H9 (cell line): ENCODE measurements around the gene PLXND1. TPM values are rescaled to one million over a fixed set of nuclear protein-coding genes. Genes with fewer than 3 reads are reported as not detected.

Experiments
- DNase-seq: peaks from one replicate; pipeline ENCODE4 v3.0.0-alpha.2; 2017
- H2AFZ ChIP-seq: one replicate; pipeline ENCODE4 v1.6.1; 2013; ENCODE audit warnings: mild to moderate bottlenecking, low read length, control low read depth, moderate library complexity
- H2AK5ac ChIP-seq: 2 replicates; pipeline ENCODE4 v1.6.1; 2013; ENCODE audit warnings: low read length, control low read depth, mixed read lengths; ENCODE audit not compliant: insufficient read length
- H2BK120ac ChIP-seq: one replicate; pipeline ENCODE4 v1.6.1; 2013; ENCODE audit warnings: low read depth, mild to moderate bottlenecking, low read length, control low read depth, inconsistent platforms; ENCODE audit not compliant: poor library complexity, severe bottlenecking
- H2BK12ac ChIP-seq: 2 replicates; pipeline ENCODE4 v1.6.1; 2013; ENCODE audit warnings: low read length, control low read depth, mixed read lengths, low read depth; ENCODE audit not compliant: insufficient read length
- H2BK15ac ChIP-seq: 2 replicates; pipeline ENCODE4 v1.6.1; 2013; ENCODE audit warnings: low read depth, low read length, control low read depth
- H2BK20ac ChIP-seq: one replicate; pipeline ENCODE4 v1.6.1; 2013; ENCODE audit warnings: low read depth, mild to moderate bottlenecking, low read length, control low read depth, inconsistent platforms; ENCODE audit not compliant: poor library complexity, severe bottlenecking
- H2BK5ac ChIP-seq: 2 replicates; pipeline ENCODE4 v1.6.1; 2013; ENCODE audit warnings: low read length, control low read depth, mixed read lengths; ENCODE audit not compliant: insufficient read length
- H3K14ac ChIP-seq: 2 replicates; pipeline ENCODE4 v1.6.1; 2013; ENCODE audit warnings: low read length, control low read depth; ENCODE audit not compliant: insufficient read depth
- H3K18ac ChIP-seq: 2 replicates; pipeline ENCODE4 v1.6.1; 2013; ENCODE audit warnings: low read depth, mild to moderate bottlenecking, mixed read lengths, low read length, control low read depth; ENCODE audit not compliant: insufficient read length
- H3K23ac ChIP-seq: 2 replicates; pipeline ENCODE4 v1.6.1; 2013; ENCODE audit warnings: low read length, control low read depth, mixed read lengths, low read depth; ENCODE audit not compliant: insufficient read length
- H3K23me2 ChIP-seq: 2 replicates; pipeline ENCODE4 v1.6.1; 2013; ENCODE audit warnings: low read depth, mild to moderate bottlenecking, mixed read lengths, low read length, control low read depth; ENCODE audit not compliant: insufficient read length, poor library complexity, severe bottlenecking
- H3K27ac ChIP-seq: 2 replicates; pipeline ENCODE4 v1.5.1; 2013; ENCODE audit warnings: low read length, control low read depth, mixed read lengths, low read depth; ENCODE audit not compliant: insufficient read length
- H3K27me3 ChIP-seq: 2 replicates; pipeline ENCODE4 v1.6.1; 2013; ENCODE audit warnings: low read length, control low read depth, inconsistent platforms; ENCODE audit not compliant: insufficient read depth
- H3K4ac ChIP-seq: 2 replicates; pipeline ENCODE4 v1.6.1; 2013; ENCODE audit warnings: low read depth, mild to moderate bottlenecking, control low read depth, inconsistent platforms, low read length, moderate library complexity
- H3K4me1 ChIP-seq: 2 replicates; pipeline ENCODE4 v1.6.1; 2013; ENCODE audit warnings: low read length, control low read depth, inconsistent platforms; ENCODE audit not compliant: insufficient read depth
- H3K4me2 ChIP-seq: 2 replicates; pipeline ENCODE4 v1.6.1; 2013; ENCODE audit warnings: low read length, control low read depth, mixed read lengths; ENCODE audit not compliant: insufficient read length, insufficient read depth
- H3K56ac ChIP-seq: 2 replicates; pipeline ENCODE4 v1.6.1; 2013; ENCODE audit warnings: low read depth, mild to moderate bottlenecking, mixed read lengths, low read length, control low read depth; ENCODE audit not compliant: insufficient read length
- H3K79me1 ChIP-seq: 2 replicates; pipeline ENCODE4 v1.6.1; 2013; ENCODE audit warnings: low read depth, mild to moderate bottlenecking, moderate library complexity, low read length, control low read depth, inconsistent platforms; ENCODE audit not compliant: insufficient read depth, poor library complexity, severe bottlenecking
- H3K79me2 ChIP-seq: 2 replicates; pipeline ENCODE4 v1.6.1; 2013; ENCODE audit warnings: low read length, control low read depth, inconsistent platforms; ENCODE audit not compliant: insufficient read depth
- H3K9ac ChIP-seq: 2 replicates; pipeline ENCODE4 v1.6.1; 2013; ENCODE audit warnings: low read length, control low read depth, mixed read lengths; ENCODE audit not compliant: insufficient read length; ENCODE audit errors: extremely low read depth
- H3K9me3 ChIP-seq: one replicate; pipeline ENCODE4 v1.6.1; 2013; ENCODE audit warnings: low read depth, low read length, inconsistent platforms; ENCODE audit not compliant: control insufficient read depth
- H3T11ph ChIP-seq: one replicate; pipeline ENCODE4 v1.6.1; 2013; ENCODE audit warnings: mild to moderate bottlenecking, low read length, control low read depth, inconsistent platforms
- H4K20me1 ChIP-seq: one replicate; pipeline ENCODE4 v1.6.1; 2013; ENCODE audit not compliant: control insufficient read depth, insufficient read length, insufficient read depth
- H4K5ac ChIP-seq: 2 replicates; pipeline ENCODE4 v1.6.1; 2013; ENCODE audit warnings: low read depth, mild to moderate bottlenecking, mixed read lengths, low read length, control low read depth; ENCODE audit not compliant: insufficient read length
- H4K8ac ChIP-seq: replicated peaks from 2 replicates; pipeline ENCODE4 v1.6.1; 2013; ENCODE audit warnings: low read length, control low read depth, mixed read lengths, low read depth; ENCODE audit not compliant: insufficient read length
- H4K91ac ChIP-seq: 2 replicates; pipeline ENCODE4 v1.6.1; 2013; ENCODE audit warnings: low read depth, mild to moderate bottlenecking, moderate library complexity, mixed read lengths, low read length, control low read depth; ENCODE audit not compliant: insufficient read length
- H3K27ac Mint-ChIP-seq, 3 experiments: 2 replicates in 2 of 3; 3 replicates in 1 of 3; pipeline ENCODE4 v1.8.0; 2020 to 2021; ENCODE audit warnings: mixed read lengths in 3 of 3, mild to moderate bottlenecking in 1 of 3, moderate library complexity in 1 of 3
- H3K27me3 Mint-ChIP-seq: 2 replicates; pipeline ENCODE4 v1.8.0; 2021; ENCODE audit warnings: low read depth, mild to moderate bottlenecking, moderate library complexity, mixed read lengths
- H3K36me3 Mint-ChIP-seq, 3 experiments: 2 replicates in 2 of 3; 3 replicates in 1 of 3; pipeline ENCODE4 v1.8.0; 2020 to 2021; ENCODE audit warnings: low read depth in 3 of 3, mixed read lengths in 3 of 3; ENCODE audit not compliant: insufficient read depth in 1 of 3
- H3K4me1 Mint-ChIP-seq, 2 experiments: 2 replicates each; pipeline ENCODE4 v1.8.0; 2020; ENCODE audit warnings: mixed read lengths in 2 of 2
- H3K4me3 Mint-ChIP-seq, 2 experiments: 2 replicates in 1 of 2; 3 replicates in 1 of 2; pipeline ENCODE4 v1.8.0; 2020 to 2021; ENCODE audit warnings: mild to moderate bottlenecking in 2 of 2, mixed read lengths in 2 of 2, moderate library complexity in 1 of 2
- H3K9me3 Mint-ChIP-seq, 2 experiments: 2 replicates in 1 of 2; 3 replicates in 1 of 2; pipeline ENCODE4 v1.8.0; 2020; ENCODE audit warnings: mild to moderate bottlenecking in 2 of 2, mixed read lengths in 2 of 2, moderate library complexity in 1 of 2
- WGBS: extraction: QIAGEN DNeasy Blood & Tissue Kit; methylation state at CpG from one replicate; pipeline ENCODE4 v1.1.7; 2013; ENCODE audit warnings: missing lambda C conversion rate, low lambda C conversion rate, mixed read lengths; ENCODE audit not compliant: insufficient read length; ENCODE audit errors: extremely low coverage; 5-methylcytosine and 5-hydroxymethylcytosine counted together
- total RNA-seq: library from RNA; stranded (reverse); gene quantifications from 2 replicates; pipeline ENCODE4 v1.2.1, GENCODE V29; 2021
- TF ChIP-seq, protein P1 (sequence below): fragments of 200-600 bp; sonication (generic); conservative IDR thresholded peaks from 3 replicates; pipeline ENCODE4 v1.8.0; 2021; ENCODE audit warnings: antibody characterized with exemption, mild to moderate bottlenecking

Gene PLXND1
- total RNA-seq, 1 experiment from 2014 or later = 50.9 TPM

DNA sequence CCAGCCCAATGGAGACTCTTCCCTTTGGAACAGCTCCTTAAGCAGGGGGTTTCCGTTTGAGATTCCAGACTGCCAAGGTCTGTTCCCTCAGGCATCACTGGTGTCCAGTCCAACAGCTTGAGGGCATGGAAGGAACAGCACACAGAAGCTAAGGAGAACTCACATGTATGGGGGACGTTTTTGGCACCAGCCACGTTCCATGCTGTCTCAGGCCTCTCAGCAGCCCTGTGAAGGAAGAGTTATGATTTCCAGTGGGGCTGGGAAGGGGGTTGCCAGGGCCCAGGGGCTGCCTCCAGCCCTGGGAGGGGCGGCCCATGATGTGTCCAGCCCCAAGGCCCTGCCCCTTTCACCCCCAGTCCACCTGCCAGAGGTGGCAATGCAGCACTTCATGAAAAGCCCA, 85.5 kb downstream of the PLXND1 start:
- Histone ChIP-seq H3T11ph (no peak overlapping the region), H3K9ac (no peak overlapping the region), H3K18ac (no peak overlapping the region), H3K79me1 (no peaks in the 10 kb centered on the region), H3K4me2 (no peak overlapping the region), H3K4me1 (no peaks in the 10 kb centered on the region), H4K5ac (no peak overlapping the region), H3K23me2 (no peaks in the 10 kb centered on the region), H4K91ac (no peak overlapping the region), H3K27ac (no peak overlapping the region), H3K27me3 (no peaks in the 10 kb centered on the region; the same call in 1 of the 2 replicates), H4K20me1 (no peaks in the 10 kb centered on the region), H3K9me3 (no peaks in the 10 kb centered on the region), H2BK15ac (no peak overlapping the region), H2BK120ac (no peak overlapping the region), H3K23ac (no peak overlapping the region), H3K4ac (no peak overlapping the region), H2AK5ac (no peak overlapping the region), H2BK20ac (no peak overlapping the region), H2AFZ (no peak overlapping the region), H3K79me2 (no peaks in the 10 kb centered on the region), H4K8ac (no peak overlapping the region), H2BK12ac (no peak overlapping the region), H3K14ac (no peak overlapping the region; the same call in 1 of the 2 replicates), H3K56ac (no peak overlapping the region), H2BK5ac (no peak overlapping the region)
- Mint-ChIP-seq H3K9me3 (no peaks in the 10 kb centered on the region), H3K27me3 (no peaks in the 10 kb centered on the region), H3K4me3 (no peak overlapping the region), H3K4me1 (peaks cover 4 to 7% of the 10 kb centered on the region in 2 experiments; a peak in 3 of 4 replicates), H3K27ac (peak overlapping the region in 1 of 3 experiments; percentile 81; a peak in 2 of 7 replicates), H3K36me3 (peaks cover 5 to 14% (median 10%) of the 10 kb centered on the region in 3 experiments)
- TF ChIP-seq, protein P1, sequence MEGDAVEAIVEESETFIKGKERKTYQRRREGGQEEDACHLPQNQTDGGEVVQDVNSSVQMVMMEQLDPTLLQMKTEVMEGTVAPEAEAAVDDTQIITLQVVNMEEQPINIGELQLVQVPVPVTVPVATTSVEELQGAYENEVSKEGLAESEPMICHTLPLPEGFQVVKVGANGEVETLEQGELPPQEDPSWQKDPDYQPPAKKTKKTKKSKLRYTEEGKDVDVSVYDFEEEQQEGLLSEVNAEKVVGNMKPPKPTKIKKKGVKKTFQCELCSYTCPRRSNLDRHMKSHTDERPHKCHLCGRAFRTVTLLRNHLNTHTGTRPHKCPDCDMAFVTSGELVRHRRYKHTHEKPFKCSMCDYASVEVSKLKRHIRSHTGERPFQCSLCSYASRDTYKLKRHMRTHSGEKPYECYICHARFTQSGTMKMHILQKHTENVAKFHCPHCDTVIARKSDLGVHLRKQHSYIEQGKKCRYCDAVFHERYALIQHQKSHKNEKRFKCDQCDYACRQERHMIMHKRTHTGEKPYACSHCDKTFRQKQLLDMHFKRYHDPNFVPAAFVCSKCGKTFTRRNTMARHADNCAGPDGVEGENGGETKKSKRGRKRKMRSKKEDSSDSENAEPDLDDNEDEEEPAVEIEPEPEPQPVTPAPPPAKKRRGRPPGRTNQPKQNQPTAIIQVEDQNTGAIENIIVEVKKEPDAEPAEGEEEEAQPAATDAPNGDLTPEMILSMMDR = no peak
- DNase-seq = no peak
- no CpG with 5 or more reads among the region's 4 CpGs for WGBS
